HEK293T (cell line): ENCODE measurements around the gene TMEM50A.
"Not testable (repeated sequence)": the region's sequence is repeated elsewhere in the genome, so short reads cannot be mapped to it uniquely, and the experiment has no call there.

ENCODE experiments used
- CTCF ChIA-PET: fragments of 350-600 bp; formaldehyde crosslinking; extraction: SDS; loops from one replicate; lab custom pipeline; 2021; ENCODE audit warnings: antibody characterized with exemption, inconsistent platforms; lab: Yijun Ruan, JAX
- POLR2A ChIA-PET: fragments of 350-600 bp; formaldehyde crosslinking; extraction: SDS; loops from one replicate; lab custom pipeline; 2020; ENCODE audit warnings: antibody characterized with exemption, inconsistent platforms; lab: Yijun Ruan, JAX
- DNase-seq: peaks from one replicate; pipeline ENCODE4 v3.0.0; 2012; ENCODE audit warnings: mixed read lengths; ENCODE audit errors: extremely low spot score
- BHLHE40 ChIP-seq: fragments of 450-650 bp; IDR thresholded peaks from 2 replicates; pipeline ENCODE4 v1.6.1; 2016; ENCODE audit warnings: mild to moderate bottlenecking, moderate library complexity, borderline replicate concordance
- ELF4 ChIP-seq: fragments of 450-650 bp; IDR thresholded peaks from 2 replicates; pipeline ENCODE4 v1.6.1; 2017; ENCODE audit warnings: antibody characterized with exemption
- FOXA1 ChIP-seq: fragments of 450-650 bp; IDR thresholded peaks from 2 replicates; pipeline ENCODE4 v1.6.1; 2016; ENCODE audit warnings: mild to moderate bottlenecking
- LEF1 ChIP-seq: fragments of 450-650 bp; IDR thresholded peaks from 2 replicates; pipeline ENCODE4 v1.6.1; 2017; ENCODE audit warnings: mild to moderate bottlenecking, borderline replicate concordance
- PKNOX1 ChIP-seq: fragments of 450-650 bp; IDR thresholded peaks from 2 replicates; pipeline ENCODE4 v1.6.1; 2016
- SUZ12 ChIP-seq: fragments of 450-650 bp; IDR thresholded peaks from 2 replicates; pipeline ENCODE4 v1.6.1; 2016; ENCODE audit warnings: mild to moderate bottlenecking
- ZNF384 ChIP-seq: fragments of 450-650 bp; IDR thresholded peaks from 2 replicates; pipeline ENCODE4 v1.6.1; 2016

TMEM50A gene

GRCh38 chr1:25338188-25338981 lies at the start of gene TMEM50A:
TMEM50A (plus strand) TSS chr1:25338334; CDS start chr1:25340487, 2,153 bp downstream.
- ChIA-PET POLR2A (interaction anchor here (2.2 kb wide), 1 partner anchor 99 kb away, joined by 6 read pairs; no protein-coding TSS in a partner anchor), CTCF (interaction anchor here (0.9 kb wide), 1 partner anchor 123 kb away, joined by 4 read pairs; no protein-coding TSS in a partner anchor)
- peak; percentile 85 for DNase-seq
- TF ChIP-seq BHLHE40, result no peak
- no peak for TF ChIP-seq FOXA1
- TF ChIP-seq ZNF384, result no peak
- 0 out of 2 replicates have a peak, but pooled peaks have one; percentile 24 for TF ChIP-seq ELF4
- TF ChIP-seq LEF1, result no peak
- TF ChIP-seq SUZ12, result no peak
- 0 out of 2 replicates have a peak, but pooled peaks have one; percentile 5 for TF ChIP-seq PKNOX1

DNA sequence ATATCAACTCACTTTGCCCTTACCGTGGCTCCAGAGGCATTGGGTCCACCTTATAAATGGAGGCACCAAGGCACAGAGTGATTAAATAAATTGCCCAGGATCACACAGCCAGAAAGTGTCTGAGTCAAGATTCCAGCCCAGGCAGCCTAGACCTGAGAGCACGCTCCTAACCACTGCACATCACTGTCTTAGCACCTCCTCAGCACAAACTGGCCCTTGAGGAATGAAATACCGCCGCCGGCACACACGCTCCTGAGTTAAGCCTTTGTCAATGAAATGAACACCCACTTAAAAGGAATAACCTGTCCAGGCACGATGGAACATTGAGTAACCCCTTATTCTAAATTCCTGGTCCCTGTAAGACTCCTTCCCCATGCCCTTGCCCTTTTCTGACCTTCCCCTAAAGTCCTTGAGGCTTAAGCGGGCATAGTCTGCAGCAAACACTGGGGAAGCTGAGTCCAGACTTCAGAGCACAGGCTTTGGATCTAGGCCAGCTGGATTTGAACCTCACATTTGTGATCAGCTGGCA lies 49.5 kb upstream of the TMEM50A start:
- CTCF ChIA-PET, DNase-seq, POLR2A ChIA-PET: not testable (repeated sequence)

DNA sequence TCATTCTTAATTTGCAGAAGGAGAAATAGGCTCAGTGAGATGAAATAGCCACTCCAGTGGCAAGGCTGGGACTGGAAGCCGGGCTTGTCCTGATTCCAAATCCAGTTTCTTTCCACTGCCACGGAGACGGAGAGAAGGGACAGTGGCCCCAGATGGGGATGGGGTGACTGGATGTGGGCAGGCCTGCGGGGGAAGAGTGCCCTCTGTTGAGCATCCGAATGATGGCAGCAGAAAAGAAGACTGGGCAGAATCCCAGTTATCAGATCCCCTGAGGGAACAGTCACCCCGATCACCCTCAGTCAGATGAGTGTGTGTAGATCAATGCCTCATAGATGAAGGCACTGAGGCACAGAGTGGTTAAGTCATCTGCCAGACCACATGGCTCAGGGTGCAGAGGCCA lies 48.1 kb upstream of the TMEM50A start:
- CTCF ChIA-PET, DNase-seq, POLR2A ChIA-PET: not testable (repeated sequence)

- POLR2A ChIA-PET, DNase-seq, CTCF ChIA-PET: not testable (repeated sequence)
Measured at GRCh38 chr1:25293426-25293825, 44.7 kb upstream of the TMEM50A start.

DNA sequence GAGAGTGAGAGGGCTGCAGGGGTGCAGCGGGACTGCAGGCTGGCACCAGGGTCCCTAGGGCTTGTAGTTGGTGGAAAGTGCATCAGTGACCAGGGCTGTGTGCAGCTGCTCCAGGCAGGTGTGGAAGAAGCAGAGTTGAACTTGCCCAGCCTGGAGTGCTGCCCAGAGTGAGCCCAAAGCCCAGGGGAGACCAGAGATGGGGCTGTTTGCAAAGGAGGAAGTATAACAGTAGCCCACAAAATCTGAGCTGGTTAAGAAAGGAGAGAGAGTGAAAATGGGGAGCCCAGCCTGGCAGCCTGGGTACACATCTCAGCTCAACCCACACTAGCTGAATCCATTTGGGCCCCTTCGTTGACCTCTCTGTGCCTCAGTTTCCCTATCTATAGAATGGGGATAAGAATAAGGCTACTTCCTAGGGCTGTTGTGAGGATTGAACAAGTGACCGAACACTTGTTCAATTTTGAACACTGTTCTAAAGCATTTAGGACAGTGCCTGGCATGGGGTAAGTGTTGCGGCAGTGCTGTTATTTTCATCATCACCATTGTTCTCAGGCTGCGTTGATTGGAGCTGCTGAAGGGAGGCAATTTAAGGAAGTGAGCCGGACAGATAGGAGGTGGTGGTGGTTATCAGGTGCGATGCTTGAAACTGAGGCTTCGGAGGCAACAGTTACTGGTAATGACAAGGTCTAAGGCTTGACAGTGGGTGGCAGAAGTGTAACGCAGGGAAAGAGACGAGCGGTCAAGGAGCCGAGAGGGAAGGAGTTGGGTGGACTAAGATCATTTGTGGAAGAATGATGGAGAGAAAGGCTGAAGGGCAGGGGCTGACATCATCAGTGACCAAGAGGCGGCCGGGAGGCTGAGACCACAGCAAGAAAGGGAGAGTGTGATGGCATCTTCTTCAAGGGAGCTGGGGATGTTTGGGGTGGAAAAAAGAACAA lies 43.0 kb upstream of the TMEM50A start:
- DNase-seq, POLR2A ChIA-PET, CTCF ChIA-PET: not testable (repeated sequence)

DNA sequence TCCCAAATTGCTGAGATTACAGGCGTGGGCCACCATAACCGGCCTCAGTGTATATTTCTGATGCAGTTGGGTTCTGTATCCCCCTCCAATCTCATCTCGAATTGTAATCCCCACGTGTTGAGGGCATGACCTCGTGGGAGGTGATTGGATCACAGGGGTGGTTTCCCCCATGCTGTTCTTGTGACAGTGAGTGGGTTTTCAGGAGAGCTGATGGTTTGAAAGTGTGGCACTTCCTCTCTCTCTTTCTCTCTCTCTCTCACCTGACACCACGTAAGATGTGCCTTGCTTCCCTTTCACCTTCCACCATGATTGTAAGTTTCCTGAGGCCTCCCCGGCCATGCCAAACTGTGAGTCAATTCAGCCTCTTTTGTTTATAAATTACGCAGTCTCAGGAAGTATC lies 41.6 kb upstream of the TMEM50A start:
- CTCF ChIA-PET, POLR2A ChIA-PET, DNase-seq: not testable (repeated sequence)

GRCh38 chr1:25300729-25301128 lies 37.4 kb upstream of the TMEM50A start:
- CTCF ChIA-PET, POLR2A ChIA-PET, DNase-seq: not testable (repeated sequence)

GRCh38 chr1:25302330-25302729 lies 35.8 kb upstream of the TMEM50A start:
- POLR2A ChIA-PET, DNase-seq, CTCF ChIA-PET: not testable (repeated sequence)

GRCh38 chr1:25304936-25305335 lies 33.2 kb upstream of the TMEM50A start:
- CTCF ChIA-PET, DNase-seq, POLR2A ChIA-PET: not testable (repeated sequence)

DNA sequence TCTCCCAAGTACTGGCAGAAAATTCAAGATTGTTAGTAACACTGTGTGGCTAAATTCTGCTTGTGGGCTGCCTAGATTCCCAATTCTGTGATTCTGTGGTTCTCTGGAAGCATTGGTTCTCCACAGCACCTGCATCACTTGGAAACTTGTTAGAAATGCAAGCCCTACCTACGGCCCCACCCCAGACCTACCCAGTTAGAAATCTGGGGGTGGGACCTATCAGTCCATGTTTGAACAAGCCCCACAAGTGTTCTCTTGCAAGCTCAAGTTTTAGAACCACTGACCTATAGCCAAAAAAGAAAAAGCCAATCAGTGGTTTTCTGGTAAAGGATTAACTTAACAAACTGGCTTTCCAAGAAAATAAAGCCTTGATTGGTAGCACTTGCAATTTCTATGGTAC lies 30.0 kb upstream of the TMEM50A start:
- DNase-seq, CTCF ChIA-PET, POLR2A ChIA-PET: not testable (repeated sequence)

- POLR2A ChIA-PET, DNase-seq, CTCF ChIA-PET: not testable (repeated sequence)
Measured at GRCh38 chr1:25309085-25309484, 29.0 kb upstream of the TMEM50A start.

DNA sequence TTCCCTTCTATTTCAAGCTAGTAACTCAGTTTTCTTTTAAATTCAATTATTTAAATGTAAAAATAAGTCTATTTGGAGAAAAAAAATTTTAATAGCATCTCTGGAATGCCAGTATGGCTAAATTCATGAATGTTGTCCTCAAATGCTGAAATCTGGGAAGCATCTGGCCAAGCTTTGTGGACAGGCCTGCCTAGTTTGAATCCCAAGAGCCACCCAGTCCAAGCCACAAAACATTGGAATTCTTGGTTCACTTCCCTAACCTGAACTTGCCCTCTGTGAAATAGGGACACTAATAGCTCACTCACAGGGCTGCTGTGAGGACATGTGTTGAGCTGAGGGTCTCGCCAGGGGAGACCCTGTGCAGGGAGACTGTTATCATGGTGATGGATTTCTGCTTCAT lies 28.6 kb upstream of the TMEM50A start:
- CTCF ChIA-PET, POLR2A ChIA-PET: not testable (repeated sequence)

GRCh38 chr1:25312806-25313470 lies 25.2 kb upstream of the TMEM50A start:
- DNase-seq, POLR2A ChIA-PET, CTCF ChIA-PET: not testable (repeated sequence)

More for the DNA sequence above, 28.6 kb upstream of the TMEM50A start:
- not testable (repeated sequence) for DNase-seq

- DNase-seq, CTCF ChIA-PET, POLR2A ChIA-PET: not testable (repeated sequence)
Measured at GRCh38 chr1:25320314-25320938, 17.7 kb upstream of the TMEM50A start.

DNA sequence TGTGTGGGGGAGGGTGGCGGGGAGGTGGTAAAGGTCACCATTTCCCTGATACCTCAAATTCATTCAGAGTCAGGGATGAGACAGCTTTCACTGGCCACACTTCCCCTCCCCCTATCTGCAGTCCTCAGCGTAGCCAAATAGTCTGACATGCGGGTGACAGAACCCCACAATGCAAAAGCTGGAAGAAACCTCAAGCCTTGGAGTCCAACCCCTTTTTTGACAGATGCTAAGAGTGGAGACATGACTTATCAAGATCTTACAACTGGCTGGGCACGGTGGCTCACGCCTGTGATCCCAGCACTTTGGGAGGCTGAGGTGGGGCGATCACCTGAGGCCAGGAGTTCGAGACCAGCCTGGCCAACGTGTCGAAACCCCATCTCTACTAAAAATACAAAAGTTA lies 16.0 kb upstream of the TMEM50A start:
- POLR2A ChIA-PET, CTCF ChIA-PET, DNase-seq: not testable (repeated sequence)
